ENCODE results near the gene PCDHB10. TPM values are rescaled to one million over a fixed set of nuclear protein-coding genes. Genes with fewer than 3 reads are reported as not detected.

Gene PCDHB10
- polyA plus RNA-seq, 3 donors: 5.6 to 9.2 (median 7.9) TPM

DNA sequence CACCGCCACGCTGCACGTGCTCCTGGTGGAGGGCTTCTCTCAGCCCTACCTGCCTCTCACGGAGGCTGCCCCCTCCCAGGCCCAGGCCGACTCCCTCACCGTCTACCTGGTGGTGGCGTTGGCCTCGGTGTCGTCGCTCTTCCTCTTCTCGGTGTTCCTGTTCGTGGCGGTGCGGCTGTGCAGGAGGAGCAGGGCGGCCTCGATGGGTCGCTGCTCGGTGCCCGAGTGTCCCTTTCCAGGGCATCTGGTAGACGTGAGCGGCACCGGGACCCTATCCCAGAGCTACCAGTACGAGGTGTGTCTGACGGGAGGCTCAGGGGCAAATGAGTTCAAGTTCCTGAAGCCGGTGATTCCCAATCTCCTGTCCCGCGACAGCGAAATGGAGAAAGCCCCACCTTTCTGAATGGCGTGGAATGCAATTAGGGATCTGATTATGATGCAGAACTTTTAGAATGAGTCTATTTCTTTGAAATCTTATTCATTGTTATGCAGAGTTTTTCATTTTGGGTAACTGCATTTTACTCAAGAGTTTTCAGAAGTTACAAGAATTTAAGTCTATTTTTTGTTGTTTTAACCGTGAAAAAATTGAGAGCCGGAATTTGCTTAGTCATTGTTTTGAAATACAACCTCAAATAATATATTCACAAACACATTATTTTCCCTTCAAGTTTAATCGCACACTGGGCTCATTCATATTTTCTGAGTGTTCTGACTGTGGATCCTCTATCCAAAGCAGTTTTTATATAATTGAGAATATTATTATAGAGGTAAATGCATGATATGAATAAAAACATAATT lies 44.6 kb downstream of the PCDHB10 start:
- DNase-seq (ENCODE audit: low read depth in 3 of 3, low spot score in 2 of 3): no peak

- DNase-seq (ENCODE audit: low read depth in 3 of 3, low spot score in 2 of 3): no peak
Measured at GRCh38 chr5:141241496-141241895, 49.3 kb downstream of the PCDHB10 start.

Other genes with a start within 250 kb of the PCDHB10 start
- gene PCDHAC2, start 225.9 kb upstream of the PCDHB10 start, polyA plus RNA-seq (ENCODE audit: insufficient read length in 3 of 3): under 1 TPM; 0.36 to 0.65 (median 0.61) TPM
- under 1 TPM; 0.06 to 0.08 (median 0.08) TPM for gene PCDHB1, start 141.0 kb upstream of the PCDHB10 start, polyA plus RNA-seq (ENCODE audit: insufficient read length in 3 of 3)
- gene PCDHB2, start 97.7 kb upstream of the PCDHB10 start, polyA plus RNA-seq (ENCODE audit: insufficient read length in 3 of 3): 1 to 10 TPM; 3.8 to 7.9 (median 6.0) TPM
- 1 to 10 TPM; 2.6 to 4.0 (median 3.4) TPM for gene PCDHB3, start 91.9 kb upstream of the PCDHB10 start, polyA plus RNA-seq (ENCODE audit: insufficient read length in 3 of 3)
- 1 to 10 TPM; 1.8 to 2.9 (median 1.9) TPM for gene PCDHB4, start 70.5 kb upstream of the PCDHB10 start, polyA plus RNA-seq (ENCODE audit: insufficient read length in 3 of 3)
- gene PCDHB5, start 57.1 kb upstream of the PCDHB10 start, polyA plus RNA-seq (ENCODE audit: insufficient read length in 3 of 3): 1 to 10 TPM; 6.6 to 8.5 (median 8.1) TPM
- 1 to 10 TPM; 2.2 to 3.8 (median 3.2) TPM for gene PCDHB6, start 42.3 kb upstream of the PCDHB10 start, polyA plus RNA-seq (ENCODE audit: insufficient read length in 3 of 3)
- 1 to 10 TPM; 4.7 to 5.5 (median 5.3) TPM for gene PCDHB7, start 19.7 kb upstream of the PCDHB10 start, polyA plus RNA-seq (ENCODE audit: insufficient read length in 3 of 3)
- gene PCDHB8, start 14.6 kb upstream of the PCDHB10 start, polyA plus RNA-seq (ENCODE audit: insufficient read length in 3 of 3): 1 to 10 TPM; 1.5 to 4.2 (median 3.2) TPM
- gene PCDHB16, start 10.0 kb upstream of the PCDHB10 start, polyA plus RNA-seq (ENCODE audit: insufficient read length in 3 of 3): 1 to 10 TPM; 3.6 to 7.2 (median 5.0) TPM
- gene PCDHB9, start 5.2 kb upstream of the PCDHB10 start, polyA plus RNA-seq (ENCODE audit: insufficient read length in 3 of 3): 1 to 10 TPM; 4.3 to 5.0 (median 4.9) TPM
- 1 to 10 TPM; 4.3 to 6.0 (median 5.6) TPM for gene PCDHB11, start 7.3 kb downstream of the PCDHB10 start, polyA plus RNA-seq (ENCODE audit: insufficient read length in 3 of 3)
- gene PCDHB12, start 16.4 kb downstream of the PCDHB10 start, polyA plus RNA-seq (ENCODE audit: insufficient read length in 3 of 3): 1 to 10 TPM; 4.7 to 5.8 (median 4.8) TPM
- gene PCDHB13, start 21.6 kb downstream of the PCDHB10 start, polyA plus RNA-seq (ENCODE audit: insufficient read length in 3 of 3): 1 to 10 TPM; 5.4 to 6.3 (median 5.6) TPM
- gene PCDHB14, start 31.0 kb downstream of the PCDHB10 start, polyA plus RNA-seq (ENCODE audit: insufficient read length in 3 of 3): 10 to 100 TPM in 1 of 3 donors, 1 to 10 TPM in 2; 7.2 to 10.5 (median 8.5) TPM
- gene PCDHB15, start 53.0 kb downstream of the PCDHB10 start, polyA plus RNA-seq (ENCODE audit: insufficient read length in 3 of 3): 10 to 100 TPM; 11.3 to 17.3 (median 15.4) TPM
- gene SLC25A2, start 111.7 kb downstream of the PCDHB10 start, polyA plus RNA-seq (ENCODE audit: insufficient read length in 3 of 3): not detected
- gene TAF7, start 128.4 kb downstream of the PCDHB10 start, polyA plus RNA-seq (ENCODE audit: insufficient read length in 3 of 3): 100 to 1,000 TPM; 178 to 194 (median 190) TPM
- 1 to 10 TPM in 1 of 3 donors, under 1 TPM in 2; 0.78 to 1.2 (median 0.92) TPM for gene PCDHGA1, start 138.2 kb downstream of the PCDHB10 start, polyA plus RNA-seq (ENCODE audit: insufficient read length in 3 of 3)
- 1 to 10 TPM; 6.0 to 7.0 (median 6.8) TPM for gene PCDHGA2, start 146.4 kb downstream of the PCDHB10 start, polyA plus RNA-seq (ENCODE audit: insufficient read length in 3 of 3)
- gene PCDHGA3, start 151.5 kb downstream of the PCDHB10 start, polyA plus RNA-seq (ENCODE audit: insufficient read length in 3 of 3): 1 to 10 TPM; 2.4 to 4.3 (median 3.1) TPM
- 1 to 10 TPM; 1.3 to 2.1 (median 1.9) TPM for gene PCDHGB1, start 157.7 kb downstream of the PCDHB10 start, polyA plus RNA-seq (ENCODE audit: insufficient read length in 3 of 3)
- 1 to 10 TPM; 2.2 to 3.2 (median 2.2) TPM for gene PCDHGA4, start 162.7 kb downstream of the PCDHB10 start, polyA plus RNA-seq (ENCODE audit: insufficient read length in 3 of 3)
- 1 to 10 TPM; 3.2 to 3.9 (median 3.9) TPM for gene PCDHGB2, start 167.6 kb downstream of the PCDHB10 start, polyA plus RNA-seq (ENCODE audit: insufficient read length in 3 of 3)
- 1 to 10 TPM; 2.2 to 2.8 (median 2.4) TPM for gene PCDHGA5, start 171.8 kb downstream of the PCDHB10 start, polyA plus RNA-seq (ENCODE audit: insufficient read length in 3 of 3)
- gene PCDHGB3, start 177.9 kb downstream of the PCDHB10 start, polyA plus RNA-seq (ENCODE audit: insufficient read length in 3 of 3): 1 to 10 TPM; 1.4 to 2.6 (median 1.7) TPM
- gene PCDHGA6, start 181.5 kb downstream of the PCDHB10 start, polyA plus RNA-seq (ENCODE audit: insufficient read length in 3 of 3): 1 to 10 TPM; 4.2 to 7.8 (median 5.8) TPM
- 1 to 10 TPM; 1.6 to 2.3 (median 2.2) TPM for gene PCDHGA7, start 190.4 kb downstream of the PCDHB10 start, polyA plus RNA-seq (ENCODE audit: insufficient read length in 3 of 3)
- 1 to 10 TPM; 5.3 to 6.0 (median 5.5) TPM for gene PCDHGB4, start 195.3 kb downstream of the PCDHB10 start, polyA plus RNA-seq (ENCODE audit: insufficient read length in 3 of 3)
- gene PCDHGA8, start 200.3 kb downstream of the PCDHB10 start, polyA plus RNA-seq (ENCODE audit: insufficient read length in 3 of 3): under 1 TPM; 0.29 to 0.40 (median 0.30) TPM
- gene PCDHGB5, start 205.6 kb downstream of the PCDHB10 start, polyA plus RNA-seq (ENCODE audit: insufficient read length in 3 of 3): 1 to 10 TPM; 7.8 to 9.7 (median 8.3) TPM
- gene PCDHGA9, start 210.4 kb downstream of the PCDHB10 start, polyA plus RNA-seq (ENCODE audit: insufficient read length in 3 of 3): 1 to 10 TPM; 4.9 to 6.0 (median 5.3) TPM
- gene PCDHGB6, start 215.7 kb downstream of the PCDHB10 start, polyA plus RNA-seq (ENCODE audit: insufficient read length in 3 of 3): 1 to 10 TPM; 6.6 to 8.2 (median 6.8) TPM
- 1 to 10 TPM; 3.1 to 3.5 (median 3.2) TPM for gene PCDHGA10, start 220.6 kb downstream of the PCDHB10 start, polyA plus RNA-seq (ENCODE audit: insufficient read length in 3 of 3)
- 10 to 100 TPM; 12.4 to 16.9 (median 14.0) TPM for gene PCDHGB7, start 225.3 kb downstream of the PCDHB10 start, polyA plus RNA-seq (ENCODE audit: insufficient read length in 3 of 3)
- gene PCDHGA11, start 228.7 kb downstream of the PCDHB10 start, polyA plus RNA-seq (ENCODE audit: insufficient read length in 3 of 3): 1 to 10 TPM; 4.4 to 4.7 (median 4.7) TPM
- 1 to 10 TPM in 2 of 3 donors, under 1 TPM in 1; 0.94 to 1.4 (median 1.3) TPM for gene PCDHGA12, start 238.2 kb downstream of the PCDHB10 start, polyA plus RNA-seq (ENCODE audit: insufficient read length in 3 of 3)